ENCODE measurements around the gene DOCK6. TPM values are rescaled to one million over a fixed set of nuclear protein-coding genes. Genes with fewer than 3 reads are reported as not detected.
A peak's percentile ranks its signal among the peaks of the same experiment; 100 is the strongest.

DOCK6 gene
- total RNA-seq, 1 experiment from 2014 or later: 19.4 TPM

- TSS peak; percentile 72 for BruUV-seq (replicated peaks)
- H3K27ac ChIP-seq (ENCODE audit: low read length): peak overlapping the region; percentile 84
- ChIA-PET CTCF (no interaction called here), POLR2A (interaction anchor here (0.7 kb wide), 1 partner anchor 25 kb away, joined by 3 read pairs; no protein-coding TSS in a partner anchor)
- no peaks in the 10 kb centered on the region; the same call in 1 of the 2 replicates for H3K36me3 ChIP-seq (ENCODE audit: control insufficient read depth, insufficient read depth, low read length)
- TF ChIP-seq SIN3A (IDR thresholded peaks at IDR 0.05; ENCODE audit: borderline replicate concordance, insufficient read depth, low read depth, low read length) (no peak), TCF7L2 (IDR thresholded peaks at IDR 0.05; ENCODE audit: low read depth, low read length) (no peak), CTCF (IDR thresholded peaks at IDR 0.05) (no peak), REST (IDR thresholded peaks at IDR 0.05; ENCODE audit: insufficient read depth in 1 of 2, low read depth in 2 of 2, low read length in 1 of 2) (no peak), POLR2AphosphoS5 (IDR thresholded peaks at IDR 0.05; ENCODE audit: low read depth, low read length) (no peak)
- peaks cover 14% of the 10 kb centered on the region for H3K4me1 ChIP-seq (ENCODE audit: control insufficient read depth, insufficient read depth, low read length)
- H3K4me3 ChIP-seq (ENCODE audit: low read depth in 2 of 2, low read length in 2 of 2): no peak overlapping the region
- no peaks in the 10 kb centered on the region for H3K9me3 ChIP-seq (ENCODE audit: control insufficient read depth, insufficient read depth, low read depth, low read length)
- ATAC-seq (no peak), DNase-seq (ENCODE audit: low read depth, low spot score) (no peak)
- no peaks in the 10 kb centered on the region for H3K27me3 ChIP-seq (ENCODE audit: control insufficient read depth, insufficient read depth, low read length)
- in situ Hi-C loops (cut with HindIII; ENCODE audit: low pct_unique_long_range_greater_than_20kb, low sequenced_read_pairs) (no loop called here), intact Hi-C loops (cut with micrococcal nuclease; ENCODE audit: unreplicated experiment) (no loop called here)
Observed at GRCh38 chr19:11152318-11153062, 109.8 kb downstream of the DOCK6 start.

DNA sequence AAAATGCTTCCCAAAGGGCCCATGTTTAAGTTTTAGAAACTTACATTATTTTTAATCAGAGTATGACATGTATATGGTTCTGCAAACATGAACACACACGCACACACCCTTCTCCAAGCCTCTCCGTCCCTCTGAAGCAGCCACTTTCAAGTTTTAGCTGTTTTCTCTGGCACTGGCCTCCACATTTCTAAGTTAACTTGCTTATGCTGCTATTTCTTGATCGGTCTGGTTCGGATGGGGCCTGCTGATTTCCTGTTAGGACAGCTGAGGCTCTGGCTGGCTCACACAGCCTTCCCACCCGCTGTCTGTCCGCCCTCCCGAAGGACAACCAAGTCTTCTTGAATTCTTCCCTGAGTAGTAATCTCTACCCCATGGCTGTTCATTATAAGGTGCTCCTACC lies 111.1 kb downstream of the DOCK6 start:
- in situ Hi-C loops (cut with HindIII; ENCODE audit: low pct_unique_long_range_greater_than_20kb, low sequenced_read_pairs) (no loop called here), intact Hi-C loops (cut with micrococcal nuclease; ENCODE audit: unreplicated experiment) (no loop called here)
- Histone ChIP-seq H3K27ac (ENCODE audit: low read length) (peak overlapping the region; percentile 35; the same call in 1 of the 2 replicates), H3K27me3 (ENCODE audit: control insufficient read depth, insufficient read depth, low read length) (no peaks in the 10 kb centered on the region), H3K36me3 (ENCODE audit: control insufficient read depth, insufficient read depth, low read length) (no peaks in the 10 kb centered on the region; the same call in 1 of the 2 replicates), H3K4me1 (ENCODE audit: control insufficient read depth, insufficient read depth, low read length) (peaks cover 12% of the 10 kb centered on the region), H3K4me3 (ENCODE audit: low read depth in 2 of 2, low read length in 2 of 2) (no peak overlapping the region), H3K9me3 (ENCODE audit: control insufficient read depth, insufficient read depth, low read depth, low read length) (no peaks in the 10 kb centered on the region)
- DNase-seq (ENCODE audit: low read depth, low spot score): no peak
- ATAC-seq: no peak
- TF ChIP-seq SIN3A (IDR thresholded peaks at IDR 0.05; ENCODE audit: borderline replicate concordance, insufficient read depth, low read depth, low read length) (no peak), TCF7L2 (IDR thresholded peaks at IDR 0.05; ENCODE audit: low read depth, low read length) (no peak), CTCF (IDR thresholded peaks at IDR 0.05) (no peak), REST (IDR thresholded peaks at IDR 0.05; ENCODE audit: insufficient read depth in 1 of 2, low read depth in 2 of 2, low read length in 1 of 2) (no peak), POLR2AphosphoS5 (IDR thresholded peaks at IDR 0.05; ENCODE audit: low read depth, low read length) (no peak)
- CTCF ChIA-PET: interaction anchor here (0.7 kb wide), 1 partner anchor 173 kb away, joined by 4 read pairs; no protein-coding TSS in a partner anchor
- no TSS peak for BruUV-seq (replicated peaks)
- POLR2A ChIA-PET: interaction anchor here (0.7 kb wide), 1 partner anchor 168 kb away, joined by 3 read pairs; no protein-coding TSS in a partner anchor
